T-helper 2 cell (primary cell): ENCODE results near the gene NPM1.
"Not testable (repeated sequence)": the region's sequence is repeated elsewhere in the genome, so short reads cannot be mapped to it uniquely, and the experiment has no call there.

ENCODE experiments used
- DNase-seq, 5 experiments: peaks; one replicate each; pipeline versions ENCODE4 v3.0.0 to v3.0.0-alpha.2; 2012 to 2022

Gene NPM1

DNA sequence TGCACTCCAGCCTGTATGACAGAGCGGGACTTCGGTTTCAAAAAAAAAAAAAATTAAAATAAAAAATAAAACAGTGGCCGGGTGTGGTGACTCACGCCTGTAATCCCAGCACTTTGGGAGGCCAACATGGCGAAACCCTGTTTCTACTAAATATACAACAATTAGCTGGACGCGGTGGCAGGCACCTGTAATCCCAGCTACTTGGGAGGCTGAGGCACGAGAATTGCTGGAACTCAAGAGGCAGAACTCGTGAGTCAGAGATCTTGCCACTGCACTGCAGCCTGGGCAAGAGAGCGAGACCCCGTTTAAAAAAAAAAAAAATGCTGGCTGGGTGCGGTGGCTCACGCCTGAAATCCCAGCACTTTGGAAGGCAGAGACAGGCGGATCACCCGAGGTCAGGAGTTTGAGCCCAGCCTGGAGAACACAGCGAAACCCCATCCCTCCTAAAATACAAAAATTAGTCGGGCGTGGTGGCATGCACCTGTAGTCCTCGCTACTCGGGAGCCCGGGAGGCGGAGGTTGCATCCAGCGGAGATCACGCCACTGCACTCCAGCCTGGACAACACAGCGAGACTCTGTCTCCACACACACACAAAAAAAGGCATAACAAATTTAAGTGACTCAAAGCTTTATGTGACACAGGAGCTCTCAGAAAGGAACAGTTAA is 1.5 kb upstream of the NPM1 start:
- no peak for DNase-seq

DNA sequence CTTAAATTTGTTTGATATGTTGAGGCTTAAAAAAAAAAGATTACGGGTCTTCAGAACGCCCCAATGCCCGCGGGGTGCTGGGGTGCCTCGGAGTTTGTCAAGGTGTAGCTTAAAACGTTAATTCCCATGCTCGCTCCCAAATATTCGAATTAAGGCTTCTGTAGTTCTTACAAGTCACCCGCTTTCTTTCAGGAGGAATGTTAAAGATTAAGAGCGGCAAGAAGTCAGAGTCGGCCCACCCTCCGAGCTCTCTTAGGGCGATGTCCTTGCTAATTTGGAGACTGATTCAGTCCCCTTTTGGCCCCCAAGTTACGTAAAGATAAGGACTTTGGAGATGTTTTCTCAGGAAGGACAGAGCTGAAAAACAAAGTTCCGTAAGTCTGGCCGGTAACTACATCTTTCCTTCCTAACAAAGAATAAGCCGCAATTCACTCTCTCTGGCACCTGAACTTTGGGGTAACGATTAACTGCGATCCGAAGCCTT is 746 bp upstream of the NPM1 start:
- no peak for DNase-seq

DNA sequence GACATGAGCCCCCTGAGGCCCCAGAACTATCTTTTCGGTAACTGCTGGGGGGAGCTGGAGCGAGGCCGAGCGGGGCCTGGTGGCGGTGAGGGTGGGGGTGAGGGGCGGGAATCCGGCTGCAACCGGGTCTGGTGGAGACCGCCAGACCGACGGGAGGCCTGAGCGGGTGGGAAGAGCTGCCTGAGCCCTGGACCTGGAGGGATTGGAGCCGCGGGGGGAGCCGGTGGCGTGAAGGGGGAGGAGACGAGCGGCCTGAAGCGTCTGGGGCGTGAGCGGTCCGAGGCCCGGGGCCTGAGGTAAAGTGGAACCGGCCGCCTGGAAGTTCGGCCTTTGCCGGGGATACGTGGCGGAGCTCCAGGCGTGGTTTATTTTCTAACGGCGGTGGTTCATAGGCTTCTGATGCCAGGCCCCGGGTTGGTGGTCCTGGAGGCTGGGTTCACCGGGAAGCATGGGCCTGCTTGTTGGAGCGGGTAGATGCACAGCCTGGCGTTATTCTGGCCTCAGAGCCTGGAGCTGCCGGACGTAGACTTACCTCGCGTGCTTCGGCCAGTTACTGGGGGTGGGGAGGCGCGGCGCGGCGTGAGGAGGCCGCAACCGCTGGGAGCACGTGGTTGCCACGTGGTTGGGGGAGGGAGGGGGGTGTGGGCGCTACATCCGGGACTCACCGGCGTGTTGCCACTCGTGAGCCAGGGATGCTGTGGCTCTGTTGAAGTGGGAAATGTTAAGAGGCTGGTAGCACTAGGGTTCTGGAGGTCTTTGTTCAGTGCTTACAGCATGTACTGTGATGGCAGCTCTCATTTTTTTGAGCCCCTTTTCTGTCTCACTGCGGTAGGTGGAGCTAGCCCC is 544 bp downstream of the NPM1 start:
- peak; percentile 63 to 90 (median 76) for DNase-seq

DNA sequence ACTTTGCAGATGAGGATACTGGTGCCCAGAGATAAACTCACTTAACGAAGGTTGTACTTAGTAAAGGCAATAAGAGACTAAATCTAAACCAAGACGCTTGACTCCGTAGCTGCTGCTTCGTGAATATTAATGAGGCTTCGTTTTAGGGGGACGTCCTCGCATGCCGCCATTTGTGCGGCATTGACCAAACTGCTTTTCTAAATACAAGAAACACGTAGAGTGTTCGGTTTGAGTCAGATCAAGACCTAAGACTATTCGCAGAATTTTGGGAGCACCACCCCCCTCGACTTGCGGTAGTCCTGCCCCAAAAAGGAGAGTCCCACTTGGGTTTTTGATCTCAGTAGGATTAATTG is 1.1 kb downstream of the NPM1 start:
- peak in 2 of 5 experiments; percentile 24 to 75 for DNase-seq

DNA sequence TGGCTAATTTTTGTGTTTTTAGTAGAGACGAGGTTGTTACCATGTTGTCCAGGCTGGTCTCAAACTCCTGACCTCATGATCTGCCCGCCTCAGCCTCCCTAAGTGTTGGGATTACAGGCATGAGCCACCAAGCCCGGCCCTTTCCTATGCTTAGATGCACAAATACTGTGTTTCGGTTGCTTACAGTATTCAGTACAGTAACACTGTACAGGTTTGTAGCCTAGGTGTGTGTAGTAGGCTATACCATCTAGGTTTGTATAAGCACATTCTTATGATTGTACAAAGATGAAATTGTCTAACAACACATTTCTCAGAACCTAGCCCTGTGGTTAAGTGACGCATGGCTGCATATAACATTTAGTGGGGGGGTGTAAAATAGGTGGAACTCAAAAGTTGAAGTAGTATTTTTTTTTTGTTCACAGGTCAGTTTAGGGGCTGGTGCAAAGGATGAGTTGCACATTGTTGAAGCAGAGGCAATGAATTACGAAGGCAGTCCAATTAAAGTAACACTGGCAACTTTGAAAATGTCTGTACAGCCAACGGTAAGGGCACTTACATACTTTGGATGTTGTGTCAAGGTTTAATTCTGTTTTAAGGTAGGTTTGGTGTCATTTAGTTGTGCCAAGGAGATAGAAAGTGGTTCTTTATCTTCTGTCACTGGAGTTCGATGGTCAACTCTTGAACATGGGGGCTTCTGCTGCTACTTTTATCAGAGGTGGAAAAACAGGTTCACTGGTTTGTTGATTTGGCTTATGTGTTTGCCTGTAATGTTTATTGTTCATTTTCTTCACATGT is 3.4 kb downstream of the NPM1 start:
- DNase-seq, result peak in 2 of 5 experiments; percentile 29 to 78

DNA sequence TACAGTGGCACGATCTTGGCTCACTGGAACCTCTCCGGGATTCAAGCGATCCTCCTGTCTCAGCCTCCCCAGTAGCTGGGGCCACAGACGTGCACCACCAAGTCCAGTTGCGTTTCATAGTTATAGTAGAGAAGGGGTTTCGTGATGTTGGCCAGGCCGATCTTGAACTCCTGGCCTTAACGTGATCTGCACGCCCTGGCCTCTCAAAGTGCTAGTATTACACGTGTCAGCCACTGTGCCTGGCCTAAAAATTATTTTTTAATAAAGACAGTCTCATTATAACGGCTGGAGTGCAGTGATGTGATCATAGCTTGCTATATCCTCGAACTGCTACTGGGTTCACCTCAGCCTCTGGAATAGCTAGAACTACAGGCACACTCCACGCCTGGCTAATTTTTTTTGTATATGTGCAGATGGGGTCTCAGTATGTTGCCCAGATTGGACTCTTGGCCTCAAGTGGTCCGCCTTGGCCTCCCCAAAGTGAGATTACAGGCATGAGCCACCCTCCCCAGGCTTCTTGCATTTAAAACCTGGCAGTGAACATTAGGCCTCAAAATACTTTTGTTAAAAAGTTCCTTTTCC is 4.4 kb downstream of the NPM1 start:
- no peak for DNase-seq

DNA sequence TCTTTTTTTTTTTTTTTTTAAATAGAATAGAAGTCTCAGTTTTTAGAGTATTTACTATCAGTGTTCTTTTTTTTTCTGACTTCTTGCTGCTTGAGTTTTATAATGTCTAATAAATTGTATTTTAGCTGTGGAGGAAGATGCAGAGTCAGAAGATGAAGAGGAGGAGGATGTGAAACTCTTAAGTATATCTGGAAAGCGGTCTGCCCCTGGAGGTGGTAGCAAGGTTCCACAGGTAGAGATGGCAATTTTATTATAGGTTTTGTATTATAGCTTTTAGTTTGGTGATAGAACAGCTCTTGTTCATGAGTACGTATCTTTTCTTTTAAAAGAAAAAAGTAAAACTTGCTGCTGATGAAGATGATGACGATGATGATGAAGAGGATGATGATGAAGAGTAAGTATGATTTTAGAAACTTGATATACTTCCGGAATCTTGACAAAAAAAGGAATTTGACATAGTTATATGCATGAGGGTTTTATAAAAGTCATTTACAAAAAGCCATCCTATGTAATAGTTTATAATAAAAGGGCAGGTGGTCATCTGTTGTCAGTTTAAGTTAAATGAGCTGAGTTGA is 5.0 kb downstream of the NPM1 start:
- DNase-seq, result no peak

DNA sequence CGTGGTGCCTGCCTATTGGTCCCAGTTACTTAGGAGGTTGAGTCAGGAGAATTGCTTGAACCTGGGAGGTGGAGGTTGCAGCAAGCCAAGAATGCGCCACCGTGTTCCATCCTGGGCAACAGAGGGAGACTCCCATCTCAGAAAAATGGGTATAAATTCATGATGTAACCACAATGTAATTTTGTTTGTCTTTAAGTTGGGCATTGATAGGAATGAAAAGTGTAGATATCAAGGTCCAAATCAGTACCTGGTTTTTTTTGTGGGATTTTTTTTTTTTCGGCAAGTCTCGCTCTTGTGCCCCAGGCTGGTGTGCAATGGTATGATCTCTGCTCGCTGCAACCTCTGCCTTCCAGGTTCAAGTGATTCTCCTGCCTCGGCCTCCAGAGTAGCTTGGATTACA is 7.4 kb downstream of the NPM1 start:
- DNase-seq, result no peak

DNA sequence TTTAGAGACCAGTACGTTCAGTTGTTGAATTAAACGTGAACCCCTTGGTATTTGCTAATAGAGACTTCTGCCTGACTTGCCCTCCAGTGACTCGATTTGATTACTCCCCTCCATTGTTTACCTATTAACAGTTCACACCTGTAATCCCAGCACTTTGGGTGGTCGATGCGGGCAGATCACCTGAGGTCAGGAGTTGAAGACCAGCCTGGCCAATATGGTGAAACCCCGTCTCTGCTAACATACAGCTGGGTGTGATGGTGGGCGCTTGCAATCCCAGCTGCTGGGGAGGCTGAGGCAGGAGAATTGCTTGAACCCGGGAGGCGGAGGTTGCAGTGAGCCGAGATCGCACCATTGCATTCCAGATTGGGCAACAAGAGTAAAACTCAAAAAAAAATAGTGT is 8.9 kb downstream of the NPM1 start:
- not testable (repeated sequence) for DNase-seq

DNA sequence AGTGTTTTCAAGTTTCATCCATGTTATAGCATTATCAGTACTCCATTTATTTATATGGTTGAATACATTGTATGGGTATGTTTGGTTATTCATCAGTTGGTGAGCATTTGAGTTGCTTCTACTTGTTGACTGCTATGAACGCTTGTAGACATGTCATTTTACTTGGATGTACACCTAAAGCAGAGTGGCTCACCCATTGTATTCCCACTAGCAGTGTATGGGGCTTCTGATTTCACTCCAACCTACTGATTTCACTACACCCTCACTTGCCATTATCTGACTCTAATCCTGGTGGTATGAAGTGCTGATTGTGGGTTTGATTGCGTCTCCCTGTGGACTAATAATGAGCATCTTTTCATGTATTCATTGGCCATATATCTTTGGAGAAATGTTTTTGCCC is 9.5 kb downstream of the NPM1 start:
- no peak for DNase-seq

DNA sequence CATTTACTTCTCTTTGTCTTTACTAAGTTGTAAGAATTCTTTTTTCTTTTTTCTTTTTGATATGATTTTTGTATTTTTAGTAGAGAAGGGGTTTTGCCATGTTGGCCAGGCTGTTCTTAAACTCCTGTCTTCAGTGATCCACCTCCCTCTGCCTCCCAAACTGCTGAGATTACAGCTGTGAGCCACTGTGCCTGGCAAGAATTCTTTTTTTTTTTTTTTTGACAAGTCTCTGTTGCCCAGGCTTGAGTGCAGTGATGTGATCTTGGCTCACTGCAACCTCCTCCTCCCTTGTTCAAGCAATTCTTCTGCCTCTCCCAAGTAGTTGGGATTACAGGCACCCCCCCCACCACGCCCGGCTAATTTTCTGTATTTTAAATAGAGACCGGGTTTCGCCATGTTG is 9.9 kb downstream of the NPM1 start:
- DNase-seq, result no peak

DNA sequence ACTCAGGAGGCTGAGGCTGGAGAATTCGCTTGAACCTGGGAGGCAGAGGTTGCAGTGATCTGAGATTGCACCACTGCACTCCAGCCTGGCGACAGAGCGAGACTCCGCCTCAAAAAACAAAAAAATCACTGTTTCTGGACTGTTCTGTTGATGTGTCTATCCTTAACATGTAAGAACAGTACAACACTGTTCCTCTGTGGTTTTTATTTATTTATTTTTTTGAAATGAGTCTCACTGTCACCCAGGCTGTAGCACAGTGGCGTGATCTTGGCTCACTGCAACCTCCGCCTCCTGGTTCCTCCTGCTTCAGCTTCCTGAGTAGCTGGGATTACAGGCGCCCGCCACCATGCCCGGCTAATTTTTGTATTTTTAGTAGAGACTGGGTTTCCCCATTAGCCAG is 11.0 kb downstream of the NPM1 start:
- DNase-seq, result not testable (repeated sequence)

DNA sequence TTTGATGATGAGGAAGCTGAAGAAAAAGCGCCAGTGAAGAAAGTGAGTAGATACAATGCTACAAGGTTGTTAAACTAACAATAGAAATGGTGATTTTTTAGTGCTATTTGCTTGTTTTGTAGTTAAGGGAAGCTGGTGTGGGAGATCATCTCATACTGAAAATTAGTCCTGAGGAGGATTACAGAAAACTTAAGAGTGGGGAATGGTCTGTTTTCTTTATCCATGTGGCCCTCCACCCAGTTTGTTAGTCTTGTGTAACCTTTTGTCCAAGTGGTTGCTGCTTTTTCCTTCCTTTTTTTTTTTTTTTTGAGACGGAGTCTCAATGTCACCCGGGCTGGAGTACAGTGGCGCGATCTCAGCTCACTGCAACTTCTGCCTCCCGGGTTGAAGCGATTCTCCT is 12.5 kb downstream of the NPM1 start:
- no peak for DNase-seq

DNA sequence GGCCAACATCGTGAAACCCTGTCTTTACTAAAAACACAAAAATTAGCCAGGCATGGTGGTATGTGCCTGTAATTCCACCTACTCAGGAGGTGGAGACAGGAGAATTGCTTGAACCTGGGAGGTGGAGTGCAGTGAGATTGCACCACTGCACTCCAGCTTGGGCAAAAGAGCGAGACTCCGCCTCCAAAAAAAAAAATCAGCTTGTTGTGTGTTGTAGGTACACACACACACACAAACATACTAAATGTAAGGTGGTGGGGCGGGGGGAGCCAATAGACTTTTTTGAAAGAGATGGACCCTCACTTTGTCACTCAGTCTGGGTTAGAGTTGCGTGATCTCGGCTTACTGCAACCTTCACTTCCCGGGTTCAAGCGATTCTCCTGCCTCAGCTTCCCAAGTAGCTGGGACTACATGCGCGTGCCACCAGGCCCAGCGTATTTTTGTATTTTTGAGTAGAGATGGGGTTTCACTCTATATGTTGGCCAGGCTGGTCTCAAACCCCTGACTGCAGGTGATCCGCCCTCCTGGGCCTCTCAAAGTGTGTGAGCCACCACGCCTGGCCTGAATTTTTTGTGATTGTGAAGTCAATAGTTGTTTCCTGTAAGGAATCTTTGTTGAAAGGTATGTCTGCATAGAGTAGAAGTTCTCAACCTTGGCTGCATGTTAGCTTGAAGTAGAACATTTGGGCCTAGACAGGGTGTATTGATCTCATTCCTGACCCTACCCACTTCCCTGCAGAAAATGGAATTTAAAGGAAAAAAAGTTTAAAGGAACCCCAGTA is 13.7 kb downstream of the NPM1 start:
- DNase-seq, result no peak

DNA sequence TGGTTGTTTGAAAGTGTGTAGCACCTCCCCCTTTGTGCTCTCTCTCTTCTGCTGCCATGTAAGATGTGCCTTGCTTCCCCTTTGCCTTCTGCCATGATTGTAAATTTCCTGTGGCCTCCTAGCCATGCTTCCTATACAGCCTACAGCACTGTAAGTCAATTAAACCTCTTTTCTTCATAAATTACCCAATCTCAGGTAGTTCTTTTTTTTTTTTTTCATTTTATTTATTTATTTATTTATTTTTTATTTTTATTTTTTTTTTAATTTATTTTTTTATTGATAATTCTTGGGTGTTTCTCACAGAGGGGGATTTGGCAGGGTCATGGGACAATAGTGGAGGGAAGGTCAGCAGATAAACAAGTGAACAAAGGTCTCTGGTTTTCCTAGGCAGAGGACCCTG is 15.1 kb downstream of the NPM1 start:
- not testable (repeated sequence) for DNase-seq

DNA sequence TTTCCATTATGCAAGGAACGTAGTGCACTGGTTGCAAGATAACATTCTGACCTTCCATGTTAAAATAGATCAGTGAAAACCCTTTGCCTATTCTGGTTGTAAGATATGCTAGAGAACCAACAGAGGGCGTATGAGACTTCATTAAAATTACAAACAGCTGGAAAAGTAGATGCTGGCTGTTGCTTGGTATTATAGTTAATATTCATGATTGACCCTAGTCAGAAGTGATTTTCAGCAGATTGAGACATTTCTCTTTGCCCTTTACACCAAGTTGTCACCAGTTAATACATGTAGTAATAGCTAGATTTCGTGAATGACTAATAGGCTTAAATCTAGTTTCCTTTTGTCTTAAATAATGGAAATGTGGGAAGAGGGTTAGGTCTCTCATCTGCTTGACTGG is 18.0 kb downstream of the NPM1 start:
- DNase-seq, result no peak

DNA sequence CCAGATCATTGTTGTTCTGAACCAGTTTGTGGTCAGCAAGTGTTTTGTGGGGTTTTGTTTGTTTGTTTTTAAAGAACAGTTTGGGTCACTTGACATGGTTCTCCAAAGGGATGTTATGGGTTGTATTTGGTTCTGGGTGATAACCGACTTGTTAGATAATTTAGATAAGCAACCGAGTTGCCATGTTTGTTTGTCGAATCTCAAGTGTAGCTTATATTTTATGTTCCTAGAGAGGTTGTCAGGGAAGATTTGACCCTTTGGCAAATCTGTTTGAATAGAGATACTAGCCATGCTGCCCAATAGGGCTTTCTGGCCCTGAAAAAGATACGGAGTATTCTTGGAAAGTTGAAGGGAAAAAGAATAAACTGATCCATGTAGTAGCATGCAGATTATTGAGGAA is 19.6 kb downstream of the NPM1 start:
- DNase-seq, result no peak

DNA sequence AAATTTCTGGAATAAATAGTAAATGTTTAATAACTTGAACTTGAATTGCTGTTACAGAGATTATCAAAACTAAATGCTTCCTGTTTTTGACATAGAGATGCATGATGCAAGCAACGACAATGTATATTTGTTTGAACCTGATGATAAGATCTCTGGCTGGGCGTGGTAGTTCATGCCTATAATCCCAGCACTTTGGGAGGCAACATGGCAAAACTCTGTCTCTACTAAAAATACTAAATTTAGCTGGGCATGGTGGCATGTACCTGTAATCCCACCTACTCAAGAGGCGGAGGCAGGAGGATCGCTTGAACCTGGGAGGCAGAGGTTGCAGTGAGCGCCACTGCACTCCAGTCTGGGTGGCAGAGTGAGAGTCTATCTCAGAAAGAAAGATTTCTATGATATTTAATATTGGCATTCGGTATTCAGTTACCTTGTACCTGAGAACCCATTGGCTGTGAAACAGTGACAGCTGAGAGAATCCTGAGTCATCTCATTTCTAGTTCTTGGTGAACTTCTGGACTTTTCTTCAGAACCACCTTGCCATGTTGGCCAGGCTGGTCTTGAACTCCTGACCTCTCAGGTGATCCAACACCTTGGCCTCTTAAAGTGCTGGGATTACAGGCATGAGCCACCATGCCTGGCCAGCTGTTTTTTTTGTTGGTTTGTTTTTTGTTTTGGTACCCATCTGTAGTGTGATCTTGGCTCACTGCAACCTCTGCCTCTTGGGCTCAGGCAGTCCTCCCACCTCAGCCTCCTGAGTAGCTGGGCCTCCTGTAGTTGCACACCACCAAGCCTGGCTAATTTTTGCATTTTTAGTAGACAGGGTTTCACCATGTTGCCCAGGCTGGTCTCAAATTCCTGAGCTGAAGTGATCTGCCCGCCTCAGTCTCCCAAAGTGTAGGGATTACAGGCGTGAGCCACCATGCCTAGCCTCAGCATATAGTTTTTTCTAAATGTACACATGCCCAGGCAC is 21.8 kb downstream of the NPM1 start:
- DNase-seq, result peak in 1 of 5 experiments; percentile 28

DNA sequence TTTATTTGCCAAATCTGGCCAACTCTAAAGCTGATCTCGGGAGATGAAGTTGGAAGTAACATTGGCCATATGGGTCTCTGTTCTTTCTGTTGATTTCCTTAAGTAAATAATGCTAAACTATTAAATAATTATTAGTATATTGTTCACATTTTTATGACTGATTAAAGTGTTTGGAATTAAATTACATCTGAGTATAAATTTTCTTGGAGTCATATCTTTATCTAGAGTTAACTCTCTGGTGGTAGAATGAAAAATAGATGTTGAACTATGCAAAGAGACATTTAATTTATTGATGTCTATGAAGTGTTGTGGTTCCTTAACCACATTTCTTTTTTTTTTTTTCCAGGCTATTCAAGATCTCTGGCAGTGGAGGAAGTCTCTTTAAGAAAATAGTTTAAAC is 22.5 kb downstream of the NPM1 start:
- DNase-seq, result no peak

DNA sequence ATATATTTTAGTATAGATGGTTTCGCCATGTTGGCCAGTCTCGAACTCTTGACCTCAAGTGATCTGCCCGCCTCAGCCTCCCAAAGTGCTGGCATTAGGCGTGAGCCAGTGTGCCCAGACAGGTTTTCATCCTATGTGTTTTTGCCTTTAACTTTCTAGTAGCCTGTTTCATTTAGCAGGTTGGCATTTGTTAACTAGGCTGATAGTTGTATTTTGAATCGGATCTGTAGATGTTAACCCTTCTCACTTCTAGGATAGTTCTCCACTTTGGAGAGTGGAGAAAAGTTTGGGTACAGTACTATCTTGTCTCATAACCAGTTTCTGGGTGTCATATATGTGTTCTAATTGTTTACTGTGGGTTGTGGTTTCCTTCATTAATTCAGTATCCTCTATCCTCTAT is 24.5 kb downstream of the NPM1 start:
- DNase-seq, result no peak
